BLaER1 (cell line): ENCODE results near the gene STEAP3.

Experiments used
- H3K27ac ChIP-seq: shearing (Covaris generic); formaldehyde crosslinking; 2 replicates; pipeline ENCODE4 v1.8.1; 2022
- H3K27me3 ChIP-seq: shearing (Covaris generic); formaldehyde crosslinking; 2 replicates; pipeline ENCODE4 v1.8.1; 2022
- H3K36me3 ChIP-seq: shearing (Covaris generic); formaldehyde crosslinking; 2 replicates; pipeline ENCODE4 v1.8.1; 2022
- H3K4me1 ChIP-seq: shearing (Covaris generic); formaldehyde crosslinking; 2 replicates; pipeline ENCODE4 v1.8.1; 2022
- H3K4me2 ChIP-seq: shearing (Covaris generic); formaldehyde crosslinking; 2 replicates; pipeline ENCODE4 v1.8.1; 2022
- H3K4me3 ChIP-seq: shearing (Covaris generic); formaldehyde crosslinking; 2 replicates; pipeline ENCODE4 v1.8.1; 2022
- H3K9ac ChIP-seq: shearing (Covaris generic); formaldehyde crosslinking; 2 replicates; pipeline ENCODE4 v1.8.1; 2022
- H3K9me3 ChIP-seq: shearing (Covaris generic); formaldehyde crosslinking; 2 replicates; pipeline ENCODE4 v1.8.1; 2022
- H4K20me1 ChIP-seq: shearing (Covaris generic); formaldehyde crosslinking; 2 replicates; pipeline ENCODE4 v1.8.1; 2022
- Cebpa-rat ChIP-seq: shearing (Covaris generic); IDR thresholded peaks from 2 replicates; pipeline ENCODE4 v1.8.1; 2022

STEAP3 gene

GRCh38 chr2:119223521-119224390 lies at the start of gene STEAP3:
Gene STEAP3 (plus strand): TSS chr2:119223834. CDS start chr2:119231013, 7,179 bp downstream.
- Histone ChIP-seq H3K9me3 (no peaks in the 10 kb centered on the region), H3K9ac (peak within 1 kb of the TSS; percentile 81), H3K4me3 (peak within 1 kb of the TSS; percentile 81), H3K36me3 (no peaks in the 10 kb centered on the region), H3K27ac (peak within 1 kb of the TSS; percentile 84), H3K4me1 (peaks cover 22% of the 10 kb centered on the region), H4K20me1 (no peaks in the 10 kb centered on the region), H3K4me2 (peak within 1 kb of the TSS; percentile 99), H3K27me3 (no peaks in the 10 kb centered on the region)
- no peak for TF ChIP-seq Cebpa-rat

- no peaks in the 10 kb centered on the region for H3K27me3 ChIP-seq
- TF ChIP-seq Cebpa-rat = no peak
- no peaks in the 10 kb centered on the region for H3K9me3 ChIP-seq
- H4K20me1 ChIP-seq = no peaks in the 10 kb centered on the region
- no peaks in the 10 kb centered on the region for H3K36me3 ChIP-seq
- no peak overlapping the region for H3K9ac ChIP-seq
- no peak overlapping the region for H3K4me2 ChIP-seq
- H3K4me1 ChIP-seq = no peaks in the 10 kb centered on the region
- H3K4me3 ChIP-seq = no peak overlapping the region
- no peak overlapping the region for H3K27ac ChIP-seq
Measured at GRCh38 chr2:119174216-119174992, 49.2 kb upstream of the STEAP3 start.

- no peaks in the 10 kb centered on the region for H3K9me3 ChIP-seq
- H3K27ac ChIP-seq = no peak overlapping the region
- no peak for TF ChIP-seq Cebpa-rat
- H3K4me3 ChIP-seq = no peak overlapping the region
- H3K36me3 ChIP-seq = no peaks in the 10 kb centered on the region
- H3K4me2 ChIP-seq = no peak overlapping the region
- H3K9ac ChIP-seq = no peak overlapping the region
- no peaks in the 10 kb centered on the region for H3K4me1 ChIP-seq
- H4K20me1 ChIP-seq = no peaks in the 10 kb centered on the region
- no peaks in the 10 kb centered on the region for H3K27me3 ChIP-seq
Measured at GRCh38 chr2:119174993-119175347, 48.7 kb upstream of the STEAP3 start.

- no peak overlapping the region for H3K4me3 ChIP-seq
- no peak overlapping the region for H3K4me2 ChIP-seq
- no peaks in the 10 kb centered on the region for H3K4me1 ChIP-seq
- no peaks in the 10 kb centered on the region for H3K36me3 ChIP-seq
- H3K9me3 ChIP-seq = no peaks in the 10 kb centered on the region
- no peak overlapping the region for H3K27ac ChIP-seq
- H3K9ac ChIP-seq = no peak overlapping the region
- H4K20me1 ChIP-seq = no peaks in the 10 kb centered on the region
- no peaks in the 10 kb centered on the region for H3K27me3 ChIP-seq
- TF ChIP-seq Cebpa-rat = no peak
Measured at GRCh38 chr2:119175517-119175916, 48.1 kb upstream of the STEAP3 start.

- Histone ChIP-seq H3K36me3 (no peaks in the 10 kb centered on the region), H4K20me1 (no peaks in the 10 kb centered on the region), H3K4me3 (no peak overlapping the region), H3K27me3 (no peaks in the 10 kb centered on the region), H3K4me1 (no peaks in the 10 kb centered on the region), H3K9ac (no peak overlapping the region), H3K27ac (no peak overlapping the region), H3K9me3 (no peaks in the 10 kb centered on the region), H3K4me2 (no peak overlapping the region)
- TF ChIP-seq Cebpa-rat = no peak
Measured at GRCh38 chr2:119177171-119177837, 46.3 kb upstream of the STEAP3 start.

GRCh38 chr2:119177838-119178190 lies 45.8 kb upstream of the STEAP3 start:
- H3K9me3 ChIP-seq = no peaks in the 10 kb centered on the region
- H3K4me2 ChIP-seq = no peak overlapping the region
- H3K4me3 ChIP-seq = no peak overlapping the region
- no peaks in the 10 kb centered on the region for H4K20me1 ChIP-seq
- no peaks in the 10 kb centered on the region for H3K4me1 ChIP-seq
- no peak overlapping the region for H3K27ac ChIP-seq
- no peaks in the 10 kb centered on the region for H3K27me3 ChIP-seq
- no peak for TF ChIP-seq Cebpa-rat
- H3K36me3 ChIP-seq = no peaks in the 10 kb centered on the region
- H3K9ac ChIP-seq = no peak overlapping the region

GRCh38 chr2:119178776-119179175 lies 44.9 kb upstream of the STEAP3 start:
- Histone ChIP-seq H3K9me3 (no peaks in the 10 kb centered on the region), H3K27me3 (no peaks in the 10 kb centered on the region), H4K20me1 (no peaks in the 10 kb centered on the region), H3K4me3 (no peak overlapping the region), H3K36me3 (no peaks in the 10 kb centered on the region), H3K4me2 (no peak overlapping the region), H3K9ac (no peak overlapping the region), H3K27ac (no peak overlapping the region), H3K4me1 (no peaks in the 10 kb centered on the region)
- TF ChIP-seq Cebpa-rat = no peak

- no peak for TF ChIP-seq Cebpa-rat
Measured at GRCh38 chr2:119179202-119179601, 44.4 kb upstream of the STEAP3 start.

GRCh38 chr2:119179991-119180390 lies 43.6 kb upstream of the STEAP3 start:
- no peak for TF ChIP-seq Cebpa-rat
- Histone ChIP-seq H3K4me2 (no peak overlapping the region), H3K9me3 (no peaks in the 10 kb centered on the region), H3K4me3 (no peak overlapping the region), H4K20me1 (no peaks in the 10 kb centered on the region), H3K27me3 (no peaks in the 10 kb centered on the region), H3K4me1 (no peaks in the 10 kb centered on the region), H3K9ac (no peak overlapping the region), H3K27ac (no peak overlapping the region), H3K36me3 (no peaks in the 10 kb centered on the region)

More at GRCh38 chr2:119179202-119179601, 44.4 kb upstream of the STEAP3 start:
- Histone ChIP-seq H3K27me3 (no peaks in the 10 kb centered on the region), H3K9me3 (no peaks in the 10 kb centered on the region), H3K27ac (no peak overlapping the region), H3K4me3 (no peak overlapping the region), H4K20me1 (no peaks in the 10 kb centered on the region), H3K4me1 (no peaks in the 10 kb centered on the region), H3K36me3 (no peaks in the 10 kb centered on the region), H3K4me2 (no peak overlapping the region), H3K9ac (no peak overlapping the region)

GRCh38 chr2:119180892-119181291 lies 42.7 kb upstream of the STEAP3 start:
- Histone ChIP-seq H3K36me3 (no peaks in the 10 kb centered on the region), H3K27me3 (no peaks in the 10 kb centered on the region), H4K20me1 (no peaks in the 10 kb centered on the region), H3K4me1 (no peaks in the 10 kb centered on the region), H3K27ac (no peak overlapping the region), H3K4me2 (no peak overlapping the region), H3K9me3 (no peaks in the 10 kb centered on the region), H3K4me3 (no peak overlapping the region), H3K9ac (no peak overlapping the region)
- no peak for TF ChIP-seq Cebpa-rat
